ENCODE results near the gene MOGAT1. TPM values are rescaled to one million over a fixed set of nuclear protein-coding genes. Genes with fewer than 3 reads are reported as not detected.

MOGAT1 gene
- polyA plus RNA-seq, 2 of the 4 experiments (the other 2 are of a cell fraction) = not detected

DNA sequence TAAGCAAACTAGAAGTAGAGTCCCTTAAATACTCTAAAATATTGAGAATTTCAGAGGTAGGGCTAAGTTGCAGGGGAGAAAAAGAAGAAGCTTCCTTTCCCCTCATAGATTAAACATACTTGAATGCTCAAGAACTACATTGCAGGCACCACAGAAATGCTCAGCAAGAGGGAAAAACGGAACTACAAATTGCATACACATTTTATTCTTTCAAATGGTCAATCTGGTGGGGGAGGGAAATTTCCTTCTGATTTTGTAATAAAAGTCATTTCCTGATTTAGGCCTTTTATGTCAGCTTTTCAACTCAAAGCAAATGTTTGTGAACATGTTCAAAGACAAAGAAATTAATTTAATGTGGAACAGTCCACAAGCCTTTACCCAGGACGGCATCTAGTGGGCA lies 48.5 kb upstream of the MOGAT1 start:
- WGBS (ENCODE audit: missing lambda C conversion rate) = 85% methylated on average over 2 of the region's 2 CpGs
- Histone ChIP-seq H3K27ac (no peak overlapping the region), H3K4me2 (no peak overlapping the region), H3K4me3 (no peak overlapping the region), H3K9me3 (no peaks in the 10 kb centered on the region), H3K4me1 (no peaks in the 10 kb centered on the region)
- DNase-seq (ENCODE audit: low read depth in 1 of 2, low spot score in 1 of 2) (no peak), ATAC-seq (no peak), FAIRE-seq (no peak)
- CTCF ChIA-PET = interaction anchor here (1.7 kb wide), 1 partner anchor 18 kb away, joined by 4 read pairs; no protein-coding TSS in a partner anchor
- TF ChIP-seq, protein P1, sequence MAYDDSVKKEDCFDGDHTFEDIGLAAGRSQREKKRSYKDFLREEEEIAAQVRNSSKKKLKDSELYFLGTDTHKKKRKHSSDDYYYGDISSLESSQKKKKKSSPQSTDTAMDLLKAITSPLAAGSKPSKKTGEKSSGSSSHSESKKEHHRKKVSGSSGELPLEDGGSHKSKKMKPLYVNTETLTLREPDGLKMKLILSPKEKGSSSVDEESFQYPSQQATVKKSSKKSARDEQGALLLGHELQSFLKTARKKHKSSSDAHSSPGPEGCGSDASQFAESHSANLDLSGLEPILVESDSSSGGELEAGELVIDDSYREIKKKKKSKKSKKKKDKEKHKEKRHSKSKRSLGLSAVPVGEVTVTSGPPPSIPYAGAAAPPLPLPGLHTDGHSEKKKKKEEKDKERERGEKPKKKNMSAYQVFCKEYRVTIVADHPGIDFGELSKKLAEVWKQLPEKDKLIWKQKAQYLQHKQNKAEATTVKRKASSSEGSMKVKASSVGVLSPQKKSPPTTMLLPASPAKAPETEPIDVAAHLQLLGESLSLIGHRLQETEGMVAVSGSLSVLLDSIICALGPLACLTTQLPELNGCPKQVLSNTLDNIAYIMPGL (CRISPR knock-in tag; IDR thresholded peaks at IDR 0.05; ENCODE audit: borderline replicate concordance) = no peak
- TF ChIP-seq ZC3H11A (IDR thresholded peaks at IDR 0.05) (no peak), RAD21 (conservative IDR thresholded peaks at IDR 0.05 in 1 of 2, IDR thresholded peaks at IDR 0.05 in 1 of 2) (no peak), TFCP2L1 (CRISPR knock-in tag; IDR thresholded peaks at IDR 0.05) (no peak), CHD2 (IDR thresholded peaks at IDR 0.05; ENCODE audit: low read length, partially characterized antibody) (no peak), HDAC2 (IDR thresholded peaks at IDR 0.05) (no peak), HOXA7 (CRISPR knock-in tag; IDR thresholded peaks at IDR 0.05) (no peak), NR3C1 (IDR thresholded peaks at IDR 0.05) (no peak), MAFK (IDR thresholded peaks at IDR 0.05; ENCODE audit: partially characterized antibody) (no peak), USF2 (IDR thresholded peaks at IDR 0.05) (no peak), GATA3 (IDR thresholded peaks at IDR 0.05; ENCODE audit: borderline replicate concordance) (no peak), ZFP36 (IDR thresholded peaks at IDR 0.05; ENCODE audit: borderline replicate concordance, partially characterized antibody) (no peak), SREBF2 (IDR thresholded peaks at IDR 0.05) (no peak), CEBPB (IDR thresholded peaks at IDR 0.05) (no peak), KDM1A (IDR thresholded peaks at IDR 0.05; ENCODE audit: low read depth) (no peak), CBX2 (IDR thresholded peaks at IDR 0.05; ENCODE audit: borderline replicate concordance, low read depth) (no peak), ZSCAN20 (CRISPR knock-in tag; IDR thresholded peaks at IDR 0.05) (no peak)
- POLR2A ChIA-PET = interaction anchor here (0.7 kb wide), 1 partner anchor 9 kb away, joined by 3 read pairs; no protein-coding TSS in a partner anchor

DNA sequence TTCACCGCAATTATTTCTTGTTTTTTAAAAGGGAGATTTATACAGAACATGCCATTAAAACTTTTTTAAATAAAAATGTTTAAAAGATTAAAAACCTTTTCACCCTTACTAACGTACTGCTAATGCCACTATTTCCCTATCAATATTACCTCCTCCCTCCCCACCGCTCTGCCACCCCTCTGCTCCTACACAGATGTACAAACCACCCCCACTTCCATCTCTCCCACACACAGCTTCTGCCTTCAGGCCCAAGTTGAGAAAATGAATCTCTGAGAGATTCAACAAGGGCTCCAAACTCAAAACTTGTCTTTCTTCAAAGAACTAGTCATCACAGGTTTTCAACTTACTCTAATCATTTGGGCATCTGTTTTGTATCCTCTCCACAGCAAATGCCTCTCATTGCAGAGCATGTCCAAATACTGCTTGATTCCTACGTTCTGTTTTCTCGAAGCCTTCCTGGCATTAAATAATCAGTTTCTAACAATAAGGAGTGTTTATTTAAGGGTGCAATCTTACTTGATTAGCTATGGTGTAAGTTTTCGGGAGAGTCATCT lies 47.6 kb upstream of the MOGAT1 start:
- ChIA-PET CTCF (interaction anchor here (1.0 to 1.7 kb wide), 2 partner anchors 10 to 19 kb away, joined by 3 to 4 read pairs; no protein-coding TSS in a partner anchor), POLR2A (interaction anchor here (0.7 kb wide), 1 partner anchor 9 kb away, joined by 3 read pairs; no protein-coding TSS in a partner anchor)
- 94% methylated on average over 6 of the region's 6 CpGs for WGBS (ENCODE audit: missing lambda C conversion rate)
- no peak for FAIRE-seq
- Histone ChIP-seq H3K4me2 (no peak overlapping the region), H3K4me1 (no peaks in the 10 kb centered on the region), H3K27ac (no peak overlapping the region), H3K4me3 (no peak overlapping the region), H3K9me3 (no peaks in the 10 kb centered on the region)
- no peak for ATAC-seq
- TF ChIP-seq RAD21 (conservative IDR thresholded peaks at IDR 0.05 in 1 of 2, IDR thresholded peaks at IDR 0.05 in 1 of 2) (no peak), ELK1 (IDR thresholded peaks at IDR 0.05; ENCODE audit: low read depth, low read length) (no peak), HDAC2 (IDR thresholded peaks at IDR 0.05) (no peak), PHF8 (IDR thresholded peaks at IDR 0.05; ENCODE audit: borderline replicate concordance, low read depth) (no peak), JUNB (IDR thresholded peaks at IDR 0.05) (no peak), NPAS2 (CRISPR knock-in tag; IDR thresholded peaks at IDR 0.05; ENCODE audit: borderline replicate concordance) (no peak), KDM5A (IDR thresholded peaks at IDR 0.05) (no peak), KDM1A (IDR thresholded peaks at IDR 0.05; ENCODE audit: low read depth) (no peak), TFCP2L1 (CRISPR knock-in tag; IDR thresholded peaks at IDR 0.05) (no peak), CBX2 (IDR thresholded peaks at IDR 0.05; ENCODE audit: borderline replicate concordance, low read depth) (no peak), EHF (CRISPR knock-in tag; IDR thresholded peaks at IDR 0.05) (no peak), HOXB5 (CRISPR knock-in tag; IDR thresholded peaks at IDR 0.05) (no peak)
- TF ChIP-seq, protein P2, sequence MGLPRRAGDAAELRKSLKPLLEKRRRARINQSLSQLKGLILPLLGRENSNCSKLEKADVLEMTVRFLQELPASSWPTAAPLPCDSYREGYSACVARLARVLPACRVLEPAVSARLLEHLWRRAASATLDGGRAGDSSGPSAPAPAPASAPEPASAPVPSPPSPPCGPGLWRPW (IDR thresholded peaks at IDR 0.05) = no peak
- TF ChIP-seq, protein P3, sequence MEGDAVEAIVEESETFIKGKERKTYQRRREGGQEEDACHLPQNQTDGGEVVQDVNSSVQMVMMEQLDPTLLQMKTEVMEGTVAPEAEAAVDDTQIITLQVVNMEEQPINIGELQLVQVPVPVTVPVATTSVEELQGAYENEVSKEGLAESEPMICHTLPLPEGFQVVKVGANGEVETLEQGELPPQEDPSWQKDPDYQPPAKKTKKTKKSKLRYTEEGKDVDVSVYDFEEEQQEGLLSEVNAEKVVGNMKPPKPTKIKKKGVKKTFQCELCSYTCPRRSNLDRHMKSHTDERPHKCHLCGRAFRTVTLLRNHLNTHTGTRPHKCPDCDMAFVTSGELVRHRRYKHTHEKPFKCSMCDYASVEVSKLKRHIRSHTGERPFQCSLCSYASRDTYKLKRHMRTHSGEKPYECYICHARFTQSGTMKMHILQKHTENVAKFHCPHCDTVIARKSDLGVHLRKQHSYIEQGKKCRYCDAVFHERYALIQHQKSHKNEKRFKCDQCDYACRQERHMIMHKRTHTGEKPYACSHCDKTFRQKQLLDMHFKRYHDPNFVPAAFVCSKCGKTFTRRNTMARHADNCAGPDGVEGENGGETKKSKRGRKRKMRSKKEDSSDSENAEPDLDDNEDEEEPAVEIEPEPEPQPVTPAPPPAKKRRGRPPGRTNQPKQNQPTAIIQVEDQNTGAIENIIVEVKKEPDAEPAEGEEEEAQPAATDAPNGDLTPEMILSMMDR (IDR thresholded peaks at IDR 0.05) = no peak
- no peak for DNase-seq (ENCODE audit: low read depth in 1 of 2, low spot score in 1 of 2)
